GM21737 (cell line): Measurements from ENCODE around the gene TRAPPC10.

ENCODE experiments used
- ATAC-seq: cut with Tn5 transposase; IDR thresholded peaks from one replicate; pipeline ENCODE4 v1.9.1; 2021; ENCODE audit warnings: mild to moderate bottlenecking, moderate library complexity; ENCODE audit not compliant: unreplicated experiment

Gene TRAPPC10

DNA sequence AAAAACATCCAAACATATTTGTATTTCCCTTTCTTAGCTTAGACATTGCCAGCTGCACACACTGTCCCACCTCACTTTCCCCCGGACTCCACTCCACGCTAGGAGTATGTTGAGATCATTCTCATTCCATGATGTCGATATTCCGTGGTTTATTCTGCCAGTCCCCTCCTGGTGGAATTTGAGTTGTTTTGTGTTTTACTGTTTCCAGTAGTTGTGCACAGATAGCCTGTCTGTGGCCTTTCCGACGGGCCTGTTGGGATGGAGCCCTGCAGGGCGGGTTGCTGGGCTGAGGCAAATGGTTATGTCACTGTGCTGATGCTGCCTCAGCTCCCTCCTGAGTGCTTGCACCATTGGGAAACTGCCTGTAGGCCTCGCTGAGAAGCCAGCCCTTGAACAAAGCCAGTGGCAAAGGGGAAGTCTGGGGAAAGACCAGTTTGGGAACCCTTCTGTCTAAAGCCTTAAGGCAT lies 12.8 kb downstream of the TRAPPC10 start:
- ATAC-seq, result no peak

DNA sequence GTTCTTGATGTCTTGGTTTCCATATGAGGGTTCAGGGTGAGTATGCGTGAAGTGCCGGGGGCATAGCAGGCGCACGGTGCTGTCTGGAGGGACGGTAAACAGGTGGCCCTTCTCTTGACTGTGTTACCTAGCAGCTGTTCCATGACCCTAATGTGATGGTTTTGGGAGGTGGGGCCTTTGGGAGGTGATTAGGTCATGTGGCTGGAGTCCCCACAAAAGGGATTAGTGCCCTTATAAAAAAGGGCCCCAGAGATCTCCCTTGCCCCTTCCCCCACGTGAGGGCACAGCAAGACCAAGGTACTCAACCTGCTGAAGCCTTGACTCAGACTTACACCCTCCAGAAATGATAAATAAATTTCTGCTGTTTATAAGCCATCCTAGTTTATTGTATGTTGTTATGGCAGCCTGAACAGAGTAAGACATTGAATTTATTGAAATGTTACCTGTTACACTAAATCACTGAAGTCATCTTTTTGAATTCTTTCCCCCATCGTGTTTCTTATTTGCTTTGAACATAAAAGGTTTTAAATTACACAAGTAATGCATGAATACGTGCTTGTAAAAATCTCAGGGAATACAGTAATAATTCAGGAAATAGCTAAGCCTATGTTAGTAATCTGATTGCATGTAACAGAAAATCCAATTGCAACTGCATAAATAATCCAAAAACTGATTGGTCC lies 15.6 kb downstream of the TRAPPC10 start:
- no peak for ATAC-seq

DNA sequence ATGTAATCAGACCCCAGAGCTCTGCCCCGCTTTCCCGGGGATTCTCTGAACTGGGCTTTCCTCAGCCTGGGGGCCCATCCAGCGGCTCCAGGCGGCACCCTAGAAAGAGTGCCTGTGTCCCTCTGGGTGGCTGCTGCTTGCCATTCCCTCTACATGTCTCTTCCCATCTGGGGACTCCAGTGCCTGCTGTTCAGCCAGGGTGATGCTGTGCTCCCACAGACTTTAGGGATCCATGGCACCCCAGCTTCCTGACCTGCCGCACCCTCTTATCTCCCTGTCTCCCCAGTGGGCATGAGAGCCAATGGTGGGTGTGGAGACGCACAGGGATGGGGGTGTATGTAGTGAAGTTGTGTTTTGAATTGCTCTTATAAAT lies 16.2 kb downstream of the TRAPPC10 start:
- no peak for ATAC-seq

DNA sequence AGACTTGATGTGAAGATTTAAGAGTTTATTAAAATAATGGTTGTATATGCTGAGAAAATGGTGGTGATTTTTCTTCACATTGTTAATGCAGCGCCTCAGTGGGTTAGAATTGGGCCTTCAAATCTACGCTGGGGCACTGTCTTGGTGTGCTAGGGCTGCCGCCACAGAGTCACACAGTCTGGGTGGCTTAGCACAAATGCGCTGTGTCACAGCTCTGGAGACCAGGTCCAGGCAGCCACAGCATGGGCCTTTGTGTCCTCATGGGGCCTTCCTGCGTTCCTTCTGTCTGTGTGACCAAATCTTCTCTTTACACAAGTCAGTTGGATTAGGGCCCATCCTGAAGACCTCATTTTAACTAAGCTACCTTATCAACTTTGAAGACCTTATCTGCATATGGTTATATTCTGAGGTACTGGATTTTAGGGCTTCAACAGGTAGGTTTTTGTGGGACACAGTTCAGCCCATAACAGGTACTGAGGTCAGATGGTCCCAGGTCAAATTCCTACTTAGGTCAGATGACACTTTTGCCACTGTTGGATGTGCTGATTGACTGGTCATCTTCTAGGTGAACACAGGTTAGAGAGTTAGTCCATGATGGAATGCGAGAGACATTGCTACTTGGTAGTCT lies 17.5 kb downstream of the TRAPPC10 start:
- ATAC-seq, result no peak

DNA sequence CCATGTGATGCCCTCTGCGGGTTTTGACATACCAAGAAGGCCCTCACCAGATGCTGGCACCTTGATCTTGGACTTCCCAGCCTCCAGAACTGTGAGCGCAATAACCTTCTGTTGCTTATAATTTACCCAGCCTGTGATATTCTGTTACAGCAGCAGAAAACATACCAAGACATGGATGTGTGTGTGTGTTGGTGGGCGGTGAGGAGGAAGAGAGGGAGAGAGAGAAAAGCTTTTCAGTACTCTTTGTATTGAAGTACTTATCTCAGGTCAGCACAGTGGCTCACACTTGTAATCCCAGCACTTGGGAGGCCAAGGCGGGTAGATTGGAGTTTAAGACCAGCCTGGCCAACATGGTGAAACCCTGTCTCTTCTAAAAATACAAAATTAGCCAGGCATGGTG lies 23.1 kb downstream of the TRAPPC10 start:
- ATAC-seq, result no peak

DNA sequence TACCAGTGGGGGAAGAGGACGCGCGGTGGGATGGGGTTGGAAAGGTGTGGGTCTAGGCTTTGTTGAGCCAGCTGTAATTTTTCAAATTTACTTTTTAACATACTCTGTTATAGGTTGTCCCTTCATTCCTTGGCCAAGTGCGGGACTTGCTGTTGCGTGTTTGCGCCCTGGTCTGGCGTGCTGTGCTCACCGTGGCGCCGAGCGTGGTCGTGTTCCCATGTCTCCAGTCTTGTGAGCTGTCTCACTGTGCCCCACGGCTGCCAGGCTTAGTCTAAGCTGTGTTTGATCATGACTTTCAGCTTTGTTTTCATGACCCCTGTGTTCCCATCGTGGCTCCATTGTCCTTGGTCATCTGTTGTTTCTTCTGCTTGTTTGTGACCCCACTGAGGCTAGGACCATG lies 26.0 kb downstream of the TRAPPC10 start:
- ATAC-seq, result no peak

DNA sequence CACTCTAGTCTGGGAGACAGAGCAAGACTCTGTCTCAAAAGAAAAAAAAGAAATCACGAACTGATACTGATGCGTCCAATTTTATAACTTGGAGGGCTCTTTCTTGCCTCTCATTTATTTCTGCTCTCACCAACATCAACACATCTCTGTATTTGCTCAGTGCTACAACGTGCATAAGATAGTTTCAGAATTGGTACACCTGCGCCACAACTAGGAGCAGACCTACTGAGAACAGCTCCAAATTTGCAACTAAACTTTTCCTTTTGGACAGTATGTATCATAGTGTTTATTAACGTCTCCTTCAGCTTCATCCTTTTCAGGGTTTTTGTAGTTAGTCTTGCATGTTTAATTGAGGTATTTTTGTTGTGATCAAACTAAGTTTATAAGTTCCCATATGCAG lies 27.7 kb downstream of the TRAPPC10 start:
- no peak for ATAC-seq

DNA sequence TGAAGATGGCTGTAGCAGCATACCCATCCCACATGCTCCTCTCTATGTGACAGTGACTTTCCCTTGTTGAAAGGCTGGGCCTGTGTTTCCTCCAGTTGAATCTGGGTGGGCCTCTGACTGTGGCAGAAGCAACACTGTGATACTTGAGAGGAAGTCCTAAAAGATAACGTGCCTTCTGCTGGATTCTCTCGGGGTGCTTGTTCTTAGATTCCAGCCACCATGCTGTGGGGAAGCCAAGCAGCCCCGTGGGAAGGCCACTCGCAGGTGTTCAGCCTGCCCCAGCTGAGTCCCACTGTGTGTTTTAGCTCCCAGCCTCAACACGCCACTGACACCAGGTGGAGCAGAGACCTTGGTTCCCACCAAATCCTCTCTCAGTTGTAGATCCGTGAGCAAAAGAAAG lies 31.5 kb downstream of the TRAPPC10 start:
- no peak for ATAC-seq

DNA sequence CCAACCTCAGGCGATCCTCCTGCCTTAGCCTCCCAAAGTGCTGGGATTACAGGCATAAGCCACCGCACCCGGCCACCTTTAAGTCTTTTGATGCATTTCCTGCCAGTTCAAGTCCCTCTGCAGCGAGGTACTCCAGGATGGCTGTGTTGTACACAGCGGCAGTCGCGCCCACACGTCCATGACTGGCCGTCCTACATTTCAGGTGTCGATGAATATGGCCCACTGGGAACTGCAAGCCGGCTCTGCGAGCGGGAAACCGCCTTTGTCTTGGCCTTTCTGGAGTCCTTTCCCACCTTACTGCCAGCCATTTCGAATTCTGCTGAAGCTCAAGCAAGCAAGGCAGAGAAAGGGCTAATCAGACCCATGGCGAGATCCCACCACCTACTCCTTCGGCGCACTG lies 34.6 kb downstream of the TRAPPC10 start:
- no peak for ATAC-seq

DNA sequence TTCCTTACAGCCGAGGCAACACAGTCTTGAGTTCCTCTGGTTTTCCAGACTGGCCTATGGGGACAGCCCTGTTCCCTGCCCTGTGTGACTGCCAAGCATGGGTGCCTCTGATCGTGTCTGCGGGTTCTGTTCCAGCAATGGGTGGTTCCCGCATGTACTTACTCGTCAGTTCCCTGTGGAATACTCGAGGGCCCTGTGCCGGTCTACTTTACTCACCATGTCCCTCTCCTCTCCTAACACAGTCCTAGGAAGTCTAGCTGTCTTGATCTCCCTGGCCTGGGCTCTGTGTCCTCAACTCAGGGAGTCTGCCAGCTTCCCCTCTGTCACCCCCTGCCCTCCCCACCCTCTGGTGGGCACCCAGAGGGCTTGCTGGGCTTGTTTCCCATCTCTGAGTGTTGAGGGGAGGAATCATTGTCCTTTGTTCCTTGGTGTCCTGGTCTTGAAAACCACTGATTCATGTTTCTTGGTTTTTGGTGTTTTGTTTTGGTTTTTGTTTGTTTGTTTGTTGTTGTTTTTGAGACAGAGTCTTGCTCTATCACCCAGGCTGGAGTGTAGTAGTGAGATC lies 36.0 kb downstream of the TRAPPC10 start:
- ATAC-seq, result no peak

DNA sequence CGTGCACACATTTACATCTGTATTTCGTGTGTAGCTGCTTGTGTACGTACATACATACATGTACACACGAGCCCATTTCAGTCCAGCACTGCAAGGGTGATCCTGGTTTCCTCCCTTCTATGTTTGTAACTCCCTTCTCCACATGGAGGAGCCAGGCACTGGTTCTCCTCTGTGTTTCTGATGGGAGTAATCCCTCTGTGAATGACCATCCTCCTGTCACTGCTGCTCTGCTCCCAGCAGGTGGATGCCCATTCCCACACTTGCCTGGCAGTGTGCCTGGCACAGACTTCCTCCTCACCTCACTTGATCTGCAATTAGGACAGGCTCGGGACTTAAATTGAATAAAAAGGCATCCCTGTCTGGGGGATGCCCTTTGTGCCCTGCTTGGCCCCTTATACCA lies 37.1 kb downstream of the TRAPPC10 start:
- no peak for ATAC-seq

DNA sequence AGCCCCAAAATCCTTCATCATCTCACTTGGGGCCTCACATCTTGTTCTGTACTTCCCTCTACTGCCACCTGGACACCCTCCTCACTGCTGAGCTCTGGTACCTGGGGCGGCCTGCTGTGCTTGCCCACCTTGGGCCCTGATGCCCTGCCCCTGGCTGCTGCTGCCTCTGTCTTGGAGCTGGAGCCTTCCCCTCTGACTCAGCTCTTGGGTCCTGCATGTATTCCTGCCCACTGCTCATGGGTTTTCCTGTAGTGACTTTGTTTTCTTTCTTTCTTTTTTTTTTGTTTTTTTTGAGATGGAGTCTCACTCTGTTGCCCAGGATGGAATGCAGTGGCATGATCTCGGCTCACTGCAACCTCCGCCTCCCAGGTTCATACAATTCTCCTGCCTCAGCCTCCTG lies 37.5 kb downstream of the TRAPPC10 start:
- no peak for ATAC-seq

DNA sequence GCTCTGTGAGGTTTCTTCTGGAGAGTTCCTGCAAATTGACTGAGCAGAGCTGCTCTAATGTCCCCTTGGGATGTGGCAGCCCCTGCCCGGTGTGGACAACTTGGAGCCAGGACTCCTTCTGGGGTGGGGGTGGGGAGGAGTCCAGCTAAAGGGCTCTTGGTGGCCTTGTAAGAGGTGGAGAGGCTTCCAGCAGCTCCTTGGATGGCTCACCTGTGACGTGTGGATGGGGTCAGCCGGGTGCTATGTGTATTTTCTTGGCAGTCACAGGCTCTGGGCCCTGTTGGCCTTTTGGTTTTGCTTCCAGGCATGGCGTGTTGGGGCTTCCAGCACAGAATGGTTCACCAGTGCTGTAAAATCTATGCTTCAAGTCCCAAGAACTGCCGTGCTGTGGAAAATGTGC lies 38.2 kb downstream of the TRAPPC10 start:
- ATAC-seq, result no peak

DNA sequence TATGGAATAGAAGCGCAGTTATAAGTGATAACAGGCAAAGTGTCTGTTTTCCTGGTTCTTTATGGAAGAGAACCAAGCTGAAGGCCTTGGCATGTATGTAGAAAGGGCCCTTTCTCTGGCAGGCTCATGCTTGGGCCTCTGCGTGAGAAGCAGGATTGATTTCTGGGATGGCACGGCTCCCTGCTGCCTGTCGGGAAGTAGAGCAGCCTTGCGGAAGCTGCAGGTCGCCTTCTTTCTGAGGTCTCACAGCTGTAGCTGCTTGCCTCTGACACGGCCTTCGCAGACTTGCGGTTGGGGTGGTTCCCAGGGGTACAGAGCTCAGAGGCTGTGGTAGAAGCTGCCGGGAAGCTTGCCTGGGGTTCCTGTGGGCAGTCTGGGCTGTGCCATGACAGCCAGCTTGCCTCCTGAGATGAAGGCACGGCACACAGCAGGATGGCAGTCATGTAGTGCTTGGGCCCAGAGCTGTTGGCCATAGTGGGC lies 39.4 kb downstream of the TRAPPC10 start:
- ATAC-seq, result no peak

DNA sequence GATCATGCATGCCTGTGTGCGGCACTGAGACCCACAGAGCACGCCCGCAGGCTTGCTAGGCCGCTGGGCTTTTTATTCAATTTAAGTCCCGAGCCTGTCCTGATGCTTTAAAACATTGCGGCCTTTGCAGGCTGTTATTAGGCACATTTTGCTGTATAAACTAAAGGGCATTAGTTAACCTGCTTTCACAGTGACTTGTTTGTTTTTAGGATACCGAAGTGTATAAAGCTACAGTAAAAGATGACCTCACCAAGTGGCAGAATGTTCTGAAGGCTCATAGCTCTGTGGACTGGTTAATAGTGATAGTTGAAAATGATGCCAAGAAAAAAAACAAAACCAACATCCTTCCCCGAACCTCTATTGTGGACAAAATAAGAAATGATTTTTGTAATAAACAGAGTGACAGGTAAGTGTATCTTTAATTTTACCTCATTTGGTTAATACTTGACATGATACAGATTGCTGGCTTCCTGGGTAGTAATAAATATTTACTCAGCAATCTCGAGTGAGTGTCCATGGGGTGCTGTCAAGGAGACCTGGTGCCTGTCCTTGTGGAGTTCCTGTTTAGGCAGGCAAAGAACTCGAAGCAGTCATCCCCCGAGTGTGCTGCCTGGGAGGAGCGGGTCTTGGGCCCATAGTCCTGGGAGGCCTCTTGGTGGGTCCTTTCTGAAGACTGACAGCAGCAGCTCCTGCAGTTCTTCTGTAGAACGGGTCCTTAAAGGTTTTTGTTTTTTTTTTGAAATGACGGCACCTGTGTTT lies 40.1 kb downstream of the TRAPPC10 start:
- ATAC-seq, result no peak

DNA sequence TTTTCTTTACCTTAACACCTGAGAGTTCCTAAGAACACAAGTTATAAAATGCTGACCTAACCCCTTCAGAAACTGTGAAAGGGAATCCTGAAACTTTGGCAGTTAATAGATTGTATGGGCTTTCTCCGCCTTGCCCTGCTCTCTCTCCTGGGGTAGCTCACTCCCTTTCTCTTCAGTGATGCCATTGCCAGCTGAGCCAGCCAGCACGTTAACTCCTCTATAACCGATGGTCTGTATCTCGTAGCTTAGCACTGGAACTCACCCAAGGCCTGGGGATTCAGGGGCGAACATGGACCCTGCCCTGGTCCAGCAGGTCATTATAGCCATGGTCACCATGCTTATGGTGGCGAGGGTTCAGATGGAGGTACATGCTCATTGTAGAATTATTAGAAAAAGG lies 40.7 kb downstream of the TRAPPC10 start:
- ATAC-seq, result no peak

DNA sequence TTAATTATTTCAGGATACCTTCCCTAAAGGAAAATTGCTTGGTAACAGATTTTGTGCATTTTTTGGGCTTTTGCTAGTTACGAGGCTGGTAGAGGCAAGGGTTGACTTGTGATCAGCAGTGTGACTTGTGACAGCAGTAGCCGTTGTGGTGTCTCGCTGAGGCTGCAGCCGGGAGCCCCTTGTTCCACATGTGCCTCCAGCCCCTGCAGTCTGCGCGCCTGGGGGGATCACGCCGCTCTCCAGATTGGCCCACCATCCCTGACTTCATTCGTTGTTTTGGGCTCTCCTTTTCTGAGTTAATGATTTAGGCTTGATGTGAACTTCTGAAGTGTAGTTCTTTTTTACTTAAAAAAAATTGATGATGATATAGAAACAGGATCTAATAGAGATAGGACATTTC lies 41.5 kb downstream of the TRAPPC10 start:
- ATAC-seq, result no peak

DNA sequence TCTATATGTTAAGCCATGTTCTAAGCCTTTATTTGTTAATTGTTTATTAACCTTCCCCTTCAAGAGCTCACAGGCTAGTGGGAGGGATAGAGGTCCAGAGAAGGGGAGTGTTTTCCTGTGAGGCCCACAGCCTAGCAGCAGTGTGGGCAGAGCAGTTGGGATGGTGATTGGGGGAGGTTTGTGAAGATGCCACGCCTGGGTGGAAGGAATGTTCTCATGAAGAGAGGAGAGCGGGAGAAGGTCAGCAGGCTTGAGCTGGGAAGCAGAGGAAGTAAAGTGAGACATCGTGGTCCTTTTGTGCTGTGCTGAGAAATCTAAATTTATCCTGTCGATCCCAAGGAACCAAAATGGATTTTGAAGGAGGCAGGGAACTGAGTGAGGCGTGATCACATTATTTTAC lies 42.6 kb downstream of the TRAPPC10 start:
- ATAC-seq, result no peak

DNA sequence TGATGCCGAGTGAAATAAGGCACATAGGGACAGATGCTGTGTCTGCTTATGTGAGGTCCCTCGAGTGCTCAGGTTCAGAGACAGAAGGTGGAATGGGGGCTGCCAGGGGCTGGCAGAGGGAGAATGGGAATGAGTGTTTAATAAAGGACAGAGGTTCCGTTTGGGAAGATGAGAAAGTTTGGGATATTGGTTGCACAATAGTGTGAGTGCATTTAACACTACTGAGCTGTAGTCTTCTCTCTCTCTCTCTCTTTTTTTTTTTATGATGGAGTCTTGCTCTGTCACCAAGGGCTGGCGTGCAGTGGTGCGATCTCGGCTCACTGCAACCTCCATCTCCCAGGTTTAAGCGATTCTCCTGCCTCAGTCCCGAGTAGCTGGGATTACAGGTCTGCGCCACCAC lies 44.9 kb downstream of the TRAPPC10 start:
- ATAC-seq, result no peak

DNA sequence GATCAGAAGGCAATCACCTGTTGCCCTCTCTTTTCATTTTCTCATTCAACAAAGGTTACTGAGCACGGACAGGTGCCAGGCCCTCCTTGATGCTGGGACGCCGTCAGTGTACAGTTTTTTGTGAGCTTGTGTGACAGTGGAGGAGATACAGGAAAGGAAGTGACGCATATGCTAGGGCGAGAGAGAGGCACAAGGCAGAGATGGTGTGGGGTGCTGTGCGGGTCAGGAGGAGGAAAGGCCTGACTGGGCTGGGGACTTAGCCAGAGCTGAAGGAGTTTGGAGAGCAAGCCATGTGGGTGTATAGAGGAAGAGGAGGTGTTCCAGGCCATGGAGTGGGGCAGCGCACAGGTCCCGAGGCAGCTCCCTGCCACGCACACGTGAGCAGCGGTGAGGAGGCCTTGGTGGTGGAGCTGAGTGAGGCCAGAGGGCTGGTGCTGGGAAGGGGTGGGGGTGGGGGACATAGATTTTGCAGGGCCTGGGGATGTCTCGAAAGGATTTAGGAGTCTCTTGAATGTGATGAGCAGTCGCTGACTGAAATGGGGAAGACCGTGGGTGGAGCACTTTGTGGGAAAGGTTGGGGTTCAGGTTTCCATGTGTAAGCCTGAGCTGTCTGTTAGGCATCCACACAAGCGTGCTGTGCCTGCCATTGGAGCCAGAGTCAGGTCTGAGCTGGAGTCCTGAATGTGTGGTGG lies 46.0 kb downstream of the TRAPPC10 start:
- ATAC-seq, result no peak

DNA sequence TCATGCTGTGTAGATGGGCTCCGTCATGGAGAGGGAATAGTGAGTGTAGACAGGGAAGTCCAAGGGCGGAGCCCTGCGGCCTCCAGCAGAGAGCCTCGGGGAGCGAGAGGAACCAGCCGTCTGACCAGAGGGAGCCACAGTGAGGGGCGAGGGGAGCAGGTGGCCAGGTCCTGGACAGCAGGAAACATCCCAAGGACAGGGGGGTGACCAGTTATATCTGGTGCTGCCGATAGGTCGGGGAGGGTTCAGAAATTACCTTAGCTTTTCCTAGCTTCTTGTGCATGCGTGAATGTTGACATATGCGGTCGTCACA lies 46.5 kb downstream of the TRAPPC10 start:
- no peak for ATAC-seq
